ENCODE measurements around the gene SLC16A3.
A peak's percentile ranks its signal among the peaks of the same experiment; 100 is the strongest.
"Not testable (repeated sequence)": the region's sequence is repeated elsewhere in the genome, so short reads cannot be mapped to it uniquely, and the experiment has no call there.

SLC16A3 gene

DNA sequence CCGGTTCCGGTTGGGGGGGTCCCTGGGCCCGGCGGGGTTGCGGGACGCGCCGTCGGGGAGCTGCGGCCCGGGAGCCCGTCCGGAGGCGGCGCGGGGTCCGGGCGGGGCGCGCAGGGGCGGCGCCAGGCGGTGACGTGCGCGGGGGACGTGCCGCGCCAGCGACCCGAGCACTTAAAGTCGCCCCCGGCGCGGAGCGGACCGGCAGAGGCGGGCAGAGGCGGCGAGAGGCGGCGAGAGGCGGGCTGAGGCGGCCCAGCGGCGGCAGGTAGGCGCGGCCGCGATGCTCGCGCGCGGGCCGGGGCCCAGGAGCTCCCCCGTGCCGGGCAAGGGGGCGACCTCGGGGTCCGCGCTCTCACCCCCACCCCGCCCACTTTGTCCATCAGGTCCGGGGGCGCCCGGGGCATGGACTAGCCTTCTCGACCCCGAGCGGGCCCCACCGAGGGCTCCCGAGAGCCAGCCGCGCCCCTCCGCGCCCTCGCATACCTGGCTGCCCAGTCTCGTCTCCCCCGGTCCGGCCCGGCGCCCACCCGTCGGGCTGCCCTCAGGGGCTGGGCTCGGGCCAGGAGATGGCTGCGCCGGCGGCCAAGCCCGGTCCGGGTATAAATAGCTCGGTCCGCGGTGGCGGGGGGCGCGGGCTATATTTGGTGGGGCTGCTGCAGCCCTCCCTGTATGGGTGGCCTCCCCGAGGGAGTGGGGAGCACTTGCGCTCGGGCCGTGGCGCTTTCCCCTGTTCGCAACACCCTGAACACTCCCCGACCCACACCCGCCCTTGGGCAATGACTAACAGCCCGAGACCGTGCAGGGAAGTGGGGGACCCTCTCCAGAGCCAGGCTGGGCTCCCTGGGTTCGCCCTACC lies at the start of gene SLC16A3:
Gene SLC16A3 (plus strand): TSS at position 201 of the 856 bp plus-strand sequence. CDS start 6,967 bp downstream, outside the sequence.
- peak; percentile 56 for DNase-seq (ENCODE audit: low read depth)

DNA sequence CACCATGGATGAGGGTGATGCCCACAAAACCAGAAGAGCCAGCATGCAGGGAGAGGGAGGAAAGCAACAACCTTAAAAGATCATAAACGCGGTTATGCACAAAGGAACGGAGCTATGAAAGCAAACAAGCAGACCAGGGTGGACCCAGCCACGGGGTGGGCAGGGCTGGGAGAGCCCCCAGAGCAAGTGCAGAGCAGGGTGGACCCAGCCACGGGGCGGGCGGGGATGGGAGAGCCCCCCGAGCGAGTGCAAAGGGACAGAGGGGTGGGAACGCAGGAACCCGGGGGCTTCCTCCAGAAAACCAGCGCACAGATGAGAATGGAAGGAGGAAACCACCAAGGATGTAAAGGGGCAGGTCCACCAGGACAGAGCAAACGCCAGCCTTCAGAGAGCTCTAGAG lies 49.4 kb upstream of the SLC16A3 start:
- DNase-seq (ENCODE audit: low read depth) = no peak

DNA sequence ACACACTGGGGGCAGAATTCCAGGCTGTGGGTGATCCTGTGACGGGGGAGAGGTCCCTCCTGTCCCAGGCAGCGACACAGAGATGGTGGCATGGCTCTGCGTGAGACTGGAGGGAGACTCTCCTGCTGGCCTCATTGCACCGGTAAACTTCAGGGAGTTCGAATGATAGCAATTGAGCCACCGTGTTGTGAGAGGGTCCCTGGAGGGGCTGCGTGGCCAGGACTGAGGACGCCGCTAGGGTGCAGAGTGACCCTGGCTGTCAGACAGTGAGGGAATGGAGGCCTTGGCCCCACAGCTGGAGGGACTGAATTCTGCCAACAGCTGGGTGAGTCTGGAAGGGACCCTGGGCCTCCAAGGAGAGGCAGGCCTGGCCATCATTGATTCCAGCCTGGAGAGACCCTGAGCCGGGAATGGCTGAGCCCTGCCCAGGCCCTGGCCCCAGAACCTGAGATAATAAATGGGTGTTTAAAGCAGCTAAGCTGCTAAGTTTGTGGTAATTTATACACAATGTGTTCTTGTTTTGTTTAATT lies 48.8 kb upstream of the SLC16A3 start:
- no peak for DNase-seq (ENCODE audit: low read depth)

DNA sequence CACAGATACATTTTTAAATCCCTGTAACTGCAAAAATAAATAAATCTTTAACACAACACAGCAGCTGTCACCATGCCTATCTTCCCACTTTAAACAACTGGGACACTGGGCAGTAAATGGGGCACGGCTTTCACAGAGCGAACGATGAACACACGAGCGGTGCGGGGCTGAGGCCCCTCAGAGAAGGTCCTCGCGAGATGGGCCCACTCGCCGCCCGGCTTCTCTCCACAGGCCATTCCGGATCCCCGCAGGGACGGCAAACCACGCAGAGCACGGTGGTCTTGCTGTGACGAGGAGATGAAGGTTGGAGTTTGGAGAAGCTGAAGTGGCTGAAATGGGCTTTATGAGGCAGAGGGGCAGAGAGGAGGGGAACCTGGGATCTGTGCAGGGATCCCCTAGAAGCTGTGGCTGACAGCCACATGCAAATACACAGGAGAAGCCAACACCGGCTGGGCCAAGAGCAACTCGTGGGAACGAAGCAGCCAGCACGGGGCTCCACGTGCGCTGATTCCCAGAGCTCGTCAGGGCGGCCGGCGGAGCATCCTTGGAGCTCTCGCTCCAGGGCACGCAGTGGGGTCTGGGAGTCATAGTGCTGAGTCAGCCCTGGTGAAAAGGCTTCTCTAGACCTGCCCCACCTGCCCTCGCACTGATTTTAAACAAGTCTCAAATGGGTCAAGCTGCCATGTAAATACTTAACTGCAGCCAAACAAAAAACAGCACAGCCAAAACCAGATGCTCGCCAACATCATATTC lies 47.9 kb upstream of the SLC16A3 start:
- no peak for DNase-seq (ENCODE audit: low read depth)

DNA sequence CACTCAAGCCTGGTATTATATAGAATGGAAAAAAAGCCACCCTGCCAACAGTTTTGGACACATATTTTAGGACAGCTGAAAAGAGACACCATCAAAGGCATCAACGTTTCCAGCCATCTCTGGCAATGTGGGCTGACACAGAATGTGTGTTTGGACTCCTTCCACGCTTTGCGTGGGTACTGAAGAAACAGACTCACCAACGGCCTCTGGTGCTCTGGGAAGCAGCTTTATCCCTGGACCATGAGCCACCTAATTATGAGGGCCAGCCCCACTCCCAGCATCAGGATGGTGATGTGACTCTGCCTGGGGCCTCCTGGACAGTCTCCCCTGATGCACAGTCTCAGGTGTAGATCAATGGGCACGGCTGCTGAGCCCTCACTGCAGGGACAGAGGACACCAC lies 44.1 kb upstream of the SLC16A3 start:
- DNase-seq (ENCODE audit: low read depth) = no peak

DNA sequence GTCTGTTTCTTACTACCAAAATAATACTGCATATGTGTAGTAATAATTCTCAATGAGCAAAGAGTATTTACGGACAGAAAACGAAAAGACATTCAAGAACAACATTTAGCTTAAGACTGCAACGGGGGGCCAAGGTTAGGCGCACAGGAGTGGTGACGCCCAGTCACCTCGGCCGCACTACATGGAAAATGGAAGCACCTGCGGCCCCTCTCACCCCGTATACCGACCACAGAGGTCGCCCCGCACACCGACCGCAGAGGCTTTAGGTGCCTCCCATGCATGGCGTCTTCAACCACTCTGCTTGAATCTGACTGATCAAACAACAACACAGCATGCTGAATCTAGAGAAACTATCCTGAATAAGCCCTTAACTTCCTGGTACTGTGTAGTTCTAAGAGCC lies 42.6 kb upstream of the SLC16A3 start:
- no peak for DNase-seq (ENCODE audit: low read depth)

DNA sequence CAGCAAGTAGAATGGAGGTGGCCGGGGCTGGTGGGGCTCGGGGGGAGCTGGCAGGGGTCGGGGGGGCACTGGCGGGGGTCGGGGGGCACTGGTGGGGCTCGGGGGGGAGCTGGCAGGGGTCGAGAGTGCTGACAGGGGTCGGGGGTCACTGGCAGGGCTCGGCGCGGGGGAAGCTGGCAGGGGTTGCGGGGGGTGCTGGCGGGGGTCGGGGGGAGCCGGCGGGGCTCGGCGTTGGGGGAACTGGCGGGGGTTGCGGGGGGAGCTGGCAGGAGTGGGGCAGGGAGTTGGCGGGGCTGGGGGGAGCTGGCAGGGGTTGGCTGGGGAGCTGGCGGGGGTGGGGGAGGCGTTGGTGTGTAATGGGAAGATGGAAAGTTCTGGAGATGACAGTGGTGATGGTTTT lies 41.3 kb upstream of the SLC16A3 start:
- no peak for DNase-seq (ENCODE audit: low read depth)

DNA sequence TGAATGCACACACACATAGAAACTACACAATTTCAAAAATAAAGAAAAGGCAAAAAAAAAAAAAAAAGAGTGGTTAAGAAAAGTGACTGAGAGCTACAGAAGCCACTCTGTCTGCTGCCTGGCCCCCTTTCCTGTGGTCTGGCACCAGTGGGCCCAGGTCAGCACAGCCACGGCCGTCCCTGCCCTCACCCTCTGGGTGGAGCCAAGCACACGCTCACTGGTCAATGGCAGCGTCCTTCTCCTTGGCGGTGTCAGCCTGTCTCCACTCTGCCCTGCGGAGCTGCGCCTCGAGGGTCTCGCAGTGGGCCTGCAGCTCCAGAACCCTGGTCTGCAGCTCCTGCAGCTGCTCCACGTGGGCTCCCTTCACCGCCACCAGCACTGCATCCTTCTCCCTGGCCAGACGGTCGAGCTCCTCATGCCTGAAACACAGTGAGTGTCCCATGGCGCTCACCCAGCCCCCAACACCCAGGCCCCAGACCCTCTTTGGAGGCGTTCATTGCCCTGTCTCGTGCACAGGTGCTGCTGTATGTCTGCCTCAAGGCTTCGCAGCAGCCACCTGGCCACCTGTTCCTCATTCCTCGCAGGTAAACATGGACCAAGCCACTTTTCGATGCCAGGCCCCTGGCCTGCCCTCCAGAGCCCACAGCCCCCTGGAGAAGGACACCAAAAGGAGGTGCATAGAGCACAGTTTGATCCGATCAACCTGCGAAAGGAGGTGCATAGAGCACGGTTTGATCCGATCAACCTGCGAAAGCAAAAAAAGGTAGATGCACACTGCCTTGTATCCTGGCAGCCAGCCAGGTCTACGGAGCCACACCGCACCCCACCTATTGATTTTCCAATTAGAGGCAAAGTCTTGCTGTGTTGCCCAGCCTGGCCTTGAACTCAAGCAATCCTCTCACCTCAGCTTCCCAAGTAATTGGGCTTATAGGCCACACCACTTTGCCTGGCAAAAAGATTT lies 40.6 kb upstream of the SLC16A3 start:
- no peak for DNase-seq (ENCODE audit: low read depth)

DNA sequence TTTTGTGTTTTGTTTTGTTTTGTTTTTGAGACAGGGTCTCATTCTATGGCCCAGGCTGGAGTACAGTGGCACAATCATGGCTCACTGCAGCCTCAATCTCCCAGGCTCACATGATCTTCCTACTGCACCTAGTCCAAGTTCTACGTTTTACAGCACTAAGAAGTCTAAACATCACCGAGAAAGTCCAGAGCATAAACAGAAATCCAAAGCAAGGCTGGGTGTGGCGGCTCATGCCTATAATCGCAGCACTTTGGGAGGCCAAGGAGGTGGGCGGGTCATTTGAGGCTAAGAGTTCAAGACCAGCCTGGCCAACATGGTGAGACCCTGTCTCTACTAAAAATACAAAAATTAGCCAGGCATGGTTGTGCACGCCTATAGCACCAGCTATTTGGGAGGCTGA lies 35.8 kb upstream of the SLC16A3 start:
- DNase-seq (ENCODE audit: low read depth) = not testable (repeated sequence)

DNA sequence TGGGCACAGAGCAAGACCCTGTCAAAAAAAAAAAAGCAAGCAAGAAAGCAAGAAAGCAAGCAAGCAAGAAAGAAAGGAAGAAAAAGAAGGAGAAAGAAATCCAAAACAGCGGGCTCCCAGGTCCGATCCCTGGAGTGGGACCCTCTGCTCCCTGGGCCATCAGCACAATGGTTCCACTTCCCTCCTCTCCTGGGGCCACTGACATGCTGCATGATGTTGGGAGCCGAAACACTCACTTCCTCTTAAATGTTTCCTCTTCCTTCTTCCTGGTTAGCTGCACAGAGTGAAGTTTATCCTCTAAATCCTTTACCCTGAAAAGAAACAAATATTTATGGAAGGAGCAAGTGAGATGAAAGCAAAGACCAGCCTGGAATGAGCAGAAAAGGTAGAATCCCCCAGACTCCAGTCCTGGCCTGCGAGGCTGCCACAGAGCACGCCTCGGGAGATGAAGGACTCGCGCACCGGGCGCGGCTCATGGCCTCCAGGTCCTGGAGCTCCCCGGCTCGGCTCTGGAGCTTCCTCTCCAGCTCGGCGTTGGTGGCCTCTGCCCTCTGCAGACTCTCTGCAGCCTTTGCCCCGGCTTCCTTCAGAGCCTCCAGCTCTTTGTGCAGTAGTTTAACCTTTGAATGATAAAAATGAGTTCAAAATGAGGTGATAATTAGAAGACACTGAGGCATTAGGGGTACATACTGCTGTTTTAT lies 35.2 kb upstream of the SLC16A3 start:
- no peak for DNase-seq (ENCODE audit: low read depth)

DNA sequence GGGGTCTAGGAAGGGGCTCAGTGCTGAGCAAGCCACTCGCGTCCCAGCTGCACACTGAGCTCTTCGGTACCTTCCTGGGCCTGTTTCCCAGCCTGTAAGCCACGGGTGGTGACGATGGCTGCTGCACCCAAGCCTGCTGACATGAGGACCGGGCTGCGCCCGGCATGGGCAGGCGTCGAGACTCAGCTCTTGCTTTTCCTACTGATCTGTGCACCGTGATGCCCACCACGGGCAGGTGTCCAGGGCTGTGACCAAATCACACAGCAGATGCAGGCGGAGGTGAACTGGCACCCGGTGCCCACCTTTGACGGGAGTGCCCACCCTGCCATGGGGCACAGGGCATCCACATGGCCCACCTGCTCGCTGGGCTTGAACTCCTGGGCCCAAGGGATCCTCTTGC lies 34.1 kb upstream of the SLC16A3 start:
- DNase-seq (ENCODE audit: low read depth) = no peak

DNA sequence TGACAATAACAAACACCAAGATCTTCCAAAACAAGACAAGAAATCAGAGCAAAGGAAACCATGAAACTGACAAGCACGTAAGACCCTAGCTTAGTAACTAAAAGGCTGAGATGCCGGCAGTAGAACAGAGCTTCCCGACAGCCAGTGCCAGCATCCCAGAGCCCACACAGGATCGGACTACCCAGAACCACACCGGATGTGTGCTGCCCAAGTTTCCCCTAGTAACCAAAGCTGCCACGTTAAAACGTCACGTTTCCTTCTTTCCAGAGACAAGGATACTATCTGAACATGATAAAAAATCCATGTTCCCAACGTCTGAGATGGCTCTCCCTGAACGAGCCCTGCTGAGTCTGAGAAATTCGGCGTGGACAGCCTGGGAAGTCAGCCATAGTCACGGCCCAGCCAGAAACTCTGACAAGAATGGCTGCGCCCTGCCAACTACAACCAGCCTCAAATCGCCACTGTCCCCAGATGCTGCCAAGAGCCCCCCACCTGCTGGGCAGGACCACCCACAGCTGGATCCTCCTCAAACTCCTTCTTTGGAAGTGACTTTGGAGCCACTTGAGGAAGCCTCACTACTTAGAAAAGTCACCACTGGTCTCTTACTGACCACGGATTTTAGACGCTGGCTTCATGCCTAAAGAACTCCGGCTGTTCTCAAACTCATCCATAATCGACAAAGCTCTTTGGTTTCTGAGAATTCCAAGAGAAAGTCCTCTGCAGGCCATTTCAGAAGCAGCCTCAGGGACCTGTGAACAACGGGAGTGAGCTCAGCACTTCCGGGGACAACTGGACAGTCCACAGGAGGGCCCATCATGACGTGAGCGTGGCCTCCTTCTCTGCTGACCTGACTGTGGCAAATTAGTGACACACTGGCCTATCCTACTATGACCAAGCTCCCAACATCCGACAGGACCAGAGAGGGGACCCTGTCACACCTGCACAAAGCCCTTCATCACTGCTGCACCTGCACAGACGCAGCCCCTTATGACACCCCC lies 32.9 kb upstream of the SLC16A3 start:
- no peak for DNase-seq (ENCODE audit: low read depth)

DNA sequence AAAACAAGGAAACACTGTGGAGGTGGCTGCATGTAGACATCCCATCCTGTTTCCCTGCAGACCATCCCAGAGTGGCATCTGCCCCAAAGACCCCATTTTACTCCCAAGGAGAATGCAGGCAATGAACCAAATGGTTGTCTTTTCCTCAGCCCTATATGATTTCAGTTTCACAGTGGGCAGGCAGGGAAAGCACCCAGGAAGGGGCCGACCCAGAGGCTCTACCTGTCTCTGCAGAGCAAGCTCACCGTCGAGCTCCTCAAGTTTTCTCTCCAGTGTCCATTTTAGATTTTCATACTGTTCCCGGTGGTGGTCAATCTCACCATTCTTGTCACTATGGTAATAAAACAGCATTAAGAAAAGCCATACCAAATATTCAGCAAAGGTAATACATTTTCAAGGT lies 30.8 kb upstream of the SLC16A3 start:
- no peak for DNase-seq (ENCODE audit: low read depth)

DNA sequence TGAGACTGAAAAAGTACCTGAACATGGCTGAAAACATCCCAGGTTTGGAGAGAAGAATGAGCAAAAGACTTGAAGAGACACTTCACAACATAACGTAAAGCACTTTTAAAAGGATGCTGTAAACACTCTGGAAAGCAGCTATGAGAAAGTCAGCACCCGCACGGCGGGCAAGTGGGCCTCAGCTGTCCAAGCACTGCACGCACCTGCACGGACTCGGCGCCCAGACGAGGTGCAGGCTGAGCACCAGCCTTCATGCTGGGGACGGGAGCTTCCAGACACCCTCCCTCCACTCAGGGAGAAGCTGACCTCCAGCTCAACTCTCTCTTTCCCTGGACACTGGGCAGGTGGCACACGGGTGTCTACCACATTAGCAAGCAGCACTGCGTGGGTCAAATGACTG lies 29.3 kb upstream of the SLC16A3 start:
- no peak for DNase-seq (ENCODE audit: low read depth)

DNA sequence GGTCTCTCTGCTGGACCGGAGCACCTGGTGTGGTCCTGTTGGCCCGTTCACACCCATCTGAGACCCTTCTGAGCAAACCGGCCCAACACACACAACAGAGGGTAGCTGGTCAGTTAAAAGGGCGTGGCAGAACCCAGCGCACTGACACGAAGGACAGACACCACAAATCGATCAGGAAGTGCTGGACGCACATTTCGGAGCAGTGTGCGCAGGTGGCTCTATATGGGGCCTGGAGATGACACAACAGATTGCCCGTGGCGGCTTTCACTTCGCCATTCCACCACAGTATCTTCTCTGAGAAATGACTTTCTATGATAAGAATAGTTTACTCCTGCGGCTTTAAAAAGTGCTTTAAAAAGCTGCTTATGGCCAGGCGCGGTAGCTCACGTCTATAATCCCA lies 28.7 kb upstream of the SLC16A3 start:
- DNase-seq (ENCODE audit: low read depth) = no peak

DNA sequence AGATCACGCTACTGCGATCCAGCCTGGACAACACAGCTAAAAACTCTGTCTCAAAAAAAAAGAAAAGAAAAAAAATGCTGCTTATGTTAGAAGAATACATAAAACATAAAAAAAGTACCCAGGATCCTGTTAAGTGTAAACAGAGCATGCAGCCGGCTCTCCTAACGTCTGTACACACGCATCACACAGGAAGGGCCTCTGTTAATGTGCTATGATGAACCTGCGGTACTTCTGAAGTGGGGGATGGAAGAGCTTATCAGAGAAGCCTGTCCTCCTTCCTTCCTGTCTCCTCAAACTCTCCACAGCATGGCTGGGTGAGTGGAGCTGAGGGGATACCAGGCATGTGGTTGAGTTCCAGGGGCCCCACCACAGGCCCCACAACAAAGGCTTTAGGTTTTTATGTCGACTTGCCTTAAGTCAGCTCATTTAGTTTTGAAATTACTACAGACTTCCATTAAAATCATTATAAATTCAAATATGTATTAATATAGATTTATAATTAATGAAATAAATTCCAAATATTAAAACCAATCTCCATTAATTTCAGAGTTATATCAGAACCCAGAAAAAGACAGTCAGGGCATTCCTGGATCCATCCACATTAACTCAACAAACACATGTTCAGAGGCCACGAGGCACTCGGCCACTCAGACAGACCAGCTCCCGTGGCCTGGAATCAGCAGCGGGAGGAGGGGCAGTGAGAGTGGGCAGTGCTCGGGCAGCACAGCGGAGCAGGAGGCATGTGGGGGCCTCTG lies 27.9 kb upstream of the SLC16A3 start:
- DNase-seq (ENCODE audit: low read depth) = peak; percentile 38

DNA sequence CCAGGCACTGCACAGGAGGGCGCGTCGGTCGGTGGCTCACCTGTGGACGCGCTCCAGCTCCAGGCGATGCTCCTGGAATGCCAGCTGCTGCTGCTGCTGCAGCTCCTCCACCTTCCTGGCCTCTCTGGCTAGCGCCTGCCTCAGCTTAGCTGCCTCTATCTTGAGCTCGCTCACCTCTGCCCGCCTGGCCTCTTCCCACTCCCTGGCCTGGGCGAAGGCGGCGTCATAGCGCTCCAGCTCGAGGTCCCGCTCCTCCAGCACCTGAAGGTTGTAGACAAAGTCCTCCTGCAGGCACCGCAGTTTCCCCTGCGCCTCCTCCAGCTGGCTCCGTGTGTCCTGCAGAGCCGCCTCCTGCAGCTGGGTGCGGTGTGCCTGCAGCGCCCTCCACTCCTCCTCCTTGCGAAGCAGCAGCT lies 27.3 kb upstream of the SLC16A3 start:
- DNase-seq (ENCODE audit: low read depth) = no peak

DNA sequence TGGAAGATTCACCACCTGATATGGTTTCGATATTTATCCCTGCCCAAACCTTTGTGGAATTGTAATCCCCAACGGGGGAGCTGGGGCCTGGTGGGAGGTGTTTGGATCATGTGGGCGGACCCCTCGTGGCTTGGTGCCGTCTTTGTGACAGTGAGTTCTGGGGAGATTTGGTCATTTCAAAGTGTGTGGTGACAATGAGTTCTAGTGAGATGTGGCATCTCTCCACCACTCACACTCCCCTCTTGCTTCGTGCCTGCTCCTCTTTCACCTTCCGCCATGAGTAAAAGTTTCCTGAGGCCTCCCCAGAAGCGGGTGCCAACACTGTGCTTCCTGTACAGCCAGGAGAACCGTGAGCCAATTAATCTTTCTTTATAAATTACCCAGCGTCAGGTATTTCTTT lies 25.9 kb upstream of the SLC16A3 start:
- no peak for DNase-seq (ENCODE audit: low read depth)

DNA sequence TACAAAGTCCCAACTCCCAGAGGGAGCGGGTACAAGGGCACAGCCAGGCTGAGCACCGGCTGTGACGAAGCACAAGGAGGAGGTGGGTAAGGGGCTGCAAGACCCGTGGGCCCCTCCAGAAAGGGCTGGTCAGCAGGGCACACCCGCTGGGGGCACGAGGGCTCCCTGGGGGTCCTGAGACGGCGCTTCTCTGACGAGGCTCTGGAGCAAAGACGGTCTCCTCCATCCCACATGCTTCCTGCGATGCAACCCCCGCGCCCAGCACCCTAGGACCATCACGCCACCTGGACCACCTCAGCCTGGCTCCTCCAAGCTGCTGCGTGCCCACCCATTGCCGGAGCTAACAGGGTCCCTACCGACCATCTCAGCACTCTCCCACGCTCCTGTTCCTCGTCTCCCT lies 24.9 kb upstream of the SLC16A3 start:
- DNase-seq (ENCODE audit: low read depth) = no peak

All from activated T-cell treated with anti-CD3 and anti-CD28 coated beads for 1 hour (primary cell).